Fibroblast of skin of abdomen (primary cell): Measurements from ENCODE around the gene GDF11.
"Not testable (repeated sequence)": the region's sequence is repeated elsewhere in the genome, so short reads cannot be mapped to it uniquely, and the experiment has no call there.

Experiments
- DNase-seq: peaks from one replicate; pipeline ENCODE4 v3.0.0-alpha.2; 2013

GDF11 gene

GRCh38 chr12:55743406-55744339 lies 751 bp downstream of the GDF11 start:
- DNase-seq: peak; percentile 65

DNA sequence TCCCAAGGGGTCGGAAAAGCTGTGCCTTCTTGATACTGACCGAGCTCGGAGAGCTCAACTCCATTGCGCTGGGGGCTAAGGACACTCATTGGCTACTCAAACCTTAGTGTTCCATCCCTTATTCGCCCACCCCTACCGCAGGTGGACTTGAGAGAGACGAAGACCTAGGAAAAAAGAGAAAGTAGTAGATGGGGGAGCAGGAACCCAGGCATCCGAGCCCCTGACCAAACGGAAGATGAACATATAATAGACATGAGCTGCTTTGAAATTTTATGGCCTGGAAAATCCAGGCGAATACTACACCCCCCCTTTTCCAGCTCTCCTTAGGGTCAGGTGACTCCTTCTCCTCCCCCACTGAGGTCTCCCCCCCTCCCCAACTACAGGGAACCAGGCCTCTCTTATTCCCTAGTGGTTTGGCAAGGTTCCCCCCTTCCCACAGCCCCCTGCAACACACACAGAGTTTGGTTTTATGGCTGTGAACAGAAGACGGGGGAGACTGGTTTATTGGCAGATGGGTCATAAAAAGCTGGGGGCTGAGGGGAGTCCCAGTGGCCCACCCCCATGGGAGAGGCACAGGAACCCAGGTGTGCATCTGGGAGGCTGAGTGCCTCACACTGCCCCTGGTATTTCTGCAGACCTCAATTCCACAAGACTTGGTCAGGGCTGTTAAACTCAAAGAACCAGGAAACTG lies 1.6 kb downstream of the GDF11 start:
- DNase-seq: no peak

- DNase-seq: peak; percentile 61
Measured at GRCh38 chr12:55745361-55746173, 2.6 kb downstream of the GDF11 start.

DNA sequence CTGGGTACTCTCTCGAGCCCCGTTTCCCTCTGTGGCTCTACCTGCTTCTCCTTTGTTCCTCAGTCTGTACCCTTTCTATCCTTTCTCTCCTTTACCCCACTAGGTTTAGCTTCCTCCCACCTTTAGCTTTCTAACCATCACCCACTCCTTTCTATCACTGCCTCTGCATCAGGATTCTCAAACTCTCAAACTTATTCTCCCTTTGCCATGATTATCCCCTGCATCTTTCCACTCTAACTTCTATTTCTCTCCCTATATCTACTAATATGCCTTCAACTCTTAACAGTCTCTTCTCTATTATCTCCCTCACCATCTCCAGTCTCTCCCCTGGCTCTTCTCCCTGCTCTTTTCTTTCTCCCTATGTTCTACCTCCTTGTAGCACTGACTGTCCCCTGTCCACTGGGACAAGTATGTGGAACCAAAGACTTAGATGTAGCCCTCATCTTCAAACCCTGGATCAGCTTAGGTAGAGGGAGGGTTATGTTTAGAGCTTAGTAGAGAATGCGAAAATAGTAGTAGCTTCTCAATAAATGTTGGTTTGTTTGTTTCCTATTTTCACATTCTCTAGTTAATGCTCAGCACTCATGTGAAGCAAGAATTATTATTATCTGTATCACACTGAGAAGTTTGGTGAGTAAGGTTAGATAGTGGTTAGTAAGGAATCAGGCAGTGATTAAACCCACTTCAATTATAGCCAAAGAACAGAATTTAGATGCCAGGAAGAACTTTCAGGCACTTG lies 3.4 kb downstream of the GDF11 start:
- DNase-seq: no peak

GRCh38 chr12:55746913-55747231 lies 4.0 kb downstream of the GDF11 start:
- DNase-seq: no peak

GRCh38 chr12:55748230-55748993 lies 5.5 kb downstream of the GDF11 start:
- no peak for DNase-seq

GRCh38 chr12:55755246-55755645 lies 12.3 kb downstream of the GDF11 start:
- DNase-seq: no peak

DNA sequence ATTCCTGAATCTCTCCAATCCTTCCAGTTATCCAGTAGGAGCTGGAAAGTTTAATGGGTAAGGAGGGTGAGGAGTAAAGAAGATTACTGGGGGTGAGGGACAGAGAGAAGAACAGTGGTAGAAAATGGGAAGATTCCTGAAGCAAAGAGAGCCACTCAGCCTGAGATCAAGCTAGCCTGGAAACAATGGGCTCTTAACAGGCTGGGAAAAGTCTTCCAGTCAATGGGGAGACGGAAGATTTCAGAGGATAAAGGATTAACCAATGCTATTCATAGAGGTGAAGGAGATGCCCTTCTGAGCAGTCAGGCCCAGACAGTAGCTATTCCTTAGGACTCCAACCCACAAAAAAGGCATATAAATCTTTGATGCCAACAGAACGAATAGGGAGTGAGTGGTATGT lies 14.8 kb downstream of the GDF11 start:
- DNase-seq: no peak

DNA sequence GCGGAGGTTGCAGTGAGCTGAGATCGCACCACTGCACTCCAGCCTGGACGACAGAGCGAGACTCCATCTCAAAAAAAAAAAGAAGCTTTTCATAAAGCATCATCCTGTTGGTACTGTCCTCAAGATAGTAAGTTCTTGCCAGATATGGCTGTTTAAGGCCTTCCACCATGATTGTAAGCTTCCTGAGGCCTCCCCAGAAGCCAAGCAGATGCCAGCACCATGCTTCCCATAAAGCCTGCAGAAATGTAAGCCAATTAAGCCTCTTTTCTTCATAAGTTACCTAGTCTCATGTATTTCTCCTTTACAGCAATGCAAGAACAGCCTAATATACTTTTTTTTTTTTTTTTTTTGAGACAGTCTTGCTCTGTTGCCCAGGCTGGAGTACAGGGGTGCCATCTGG lies 15.7 kb downstream of the GDF11 start:
- not testable (repeated sequence) for DNase-seq

GRCh38 chr12:55760663-55761062 lies 17.7 kb downstream of the GDF11 start:
- no peak for DNase-seq

DNA sequence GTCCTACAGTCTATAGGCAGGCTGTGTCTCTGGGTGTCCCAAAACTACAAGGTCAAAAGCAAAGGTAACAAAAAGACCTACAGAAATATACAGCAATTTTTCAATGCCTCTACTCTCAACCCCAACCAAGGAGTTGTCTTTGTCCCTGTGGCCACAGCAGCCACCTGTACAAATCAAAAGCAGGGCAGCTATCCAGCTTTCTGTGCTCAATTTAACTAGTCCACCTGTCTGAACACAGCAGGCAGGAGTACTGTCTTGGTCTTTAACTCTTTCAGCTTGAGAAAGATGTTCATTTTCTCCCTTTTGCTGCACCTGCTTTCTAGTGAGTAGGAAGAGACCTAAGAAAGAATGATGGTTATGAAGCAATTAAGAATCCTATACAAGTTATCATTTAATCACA lies 19.7 kb downstream of the GDF11 start:
- DNase-seq: no peak

DNA sequence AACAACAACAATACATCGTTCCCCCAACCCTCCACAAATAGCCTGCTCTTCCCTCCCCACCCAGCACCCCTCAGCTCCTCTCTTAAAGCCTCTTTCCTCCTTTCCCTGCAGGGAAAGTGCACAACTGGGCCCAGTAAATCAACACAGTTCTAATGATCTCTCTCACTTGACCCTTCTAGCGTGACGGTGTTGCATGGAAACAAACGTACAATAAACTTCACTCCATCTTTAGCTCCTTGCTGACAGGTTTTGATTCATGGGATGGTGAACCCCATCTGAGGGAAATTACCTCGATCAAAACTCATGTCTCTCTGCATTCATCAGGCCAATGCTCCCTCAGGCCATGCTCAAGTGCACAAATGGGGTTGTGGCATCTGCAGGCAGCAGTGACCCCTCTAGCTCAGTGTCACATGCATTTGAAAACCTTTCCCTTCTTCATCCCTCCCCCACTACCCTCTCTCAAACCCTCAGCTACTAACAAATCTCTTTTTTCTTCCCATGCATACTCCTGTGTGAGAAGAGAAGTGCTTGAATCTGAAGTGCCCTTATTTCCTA lies 22.9 kb downstream of the GDF11 start:
- no peak for DNase-seq

DNA sequence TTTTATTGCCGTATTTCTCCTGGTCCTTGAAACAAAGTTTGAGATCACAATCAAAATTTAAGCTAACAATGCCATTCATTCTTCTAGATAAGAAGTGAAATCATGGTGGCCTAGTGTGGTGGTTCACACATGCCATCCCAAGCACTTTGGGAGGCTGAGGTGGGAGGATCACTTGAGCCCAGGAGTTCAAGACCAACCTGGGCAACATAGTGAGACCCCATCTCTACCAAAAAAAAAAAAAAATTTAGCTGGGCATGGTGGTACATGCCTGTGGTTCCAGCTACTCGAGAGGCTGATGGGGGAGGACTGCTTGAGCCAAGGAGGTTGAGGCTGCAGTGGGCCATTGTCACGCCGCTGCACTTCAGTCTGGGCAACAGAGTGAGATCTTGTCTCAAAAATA lies 24.2 kb downstream of the GDF11 start:
- DNase-seq: no peak

GRCh38 chr12:55771736-55772135 lies 28.8 kb downstream of the GDF11 start:
- no peak for DNase-seq

DNA sequence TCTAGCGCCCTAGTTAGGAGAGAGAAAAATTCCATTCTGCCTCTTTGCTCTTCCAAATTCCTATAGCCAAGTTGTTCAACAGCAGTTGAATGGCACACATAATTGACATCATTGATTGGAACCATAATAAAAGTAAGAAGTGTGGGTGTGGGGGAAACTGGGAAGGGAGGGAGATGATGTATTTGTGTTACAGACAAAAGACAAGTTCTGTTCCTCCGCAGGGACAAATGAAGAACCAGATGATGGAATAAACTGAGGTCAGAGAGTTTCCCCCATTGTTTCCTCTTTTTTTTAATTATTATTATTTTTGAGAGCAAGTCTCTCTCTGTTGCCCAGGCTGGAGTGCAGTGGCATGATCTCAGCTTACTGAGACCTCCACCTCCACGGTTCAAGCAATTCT lies 34.9 kb downstream of the GDF11 start:
- no peak for DNase-seq

DNA sequence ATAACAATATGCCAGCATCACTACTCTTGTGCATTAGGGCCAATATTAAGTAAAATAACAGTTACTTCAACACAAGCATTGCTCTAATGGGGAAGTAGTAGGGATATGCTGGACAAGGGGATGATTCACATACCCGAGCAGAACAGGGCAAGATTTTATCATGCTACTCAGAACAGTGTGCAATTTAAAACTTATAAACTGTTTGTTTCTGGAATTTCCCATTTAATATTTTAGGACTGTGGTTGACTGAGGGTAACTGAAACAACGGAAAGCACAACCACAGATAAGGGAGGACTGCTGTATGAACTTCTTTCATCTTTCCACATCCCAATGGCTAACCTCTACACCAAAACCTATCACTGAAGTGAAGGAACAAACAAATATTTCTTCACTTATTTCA lies 37.8 kb downstream of the GDF11 start:
- DNase-seq: no peak

- DNase-seq: no peak
Measured at GRCh38 chr12:55788546-55788945, 45.6 kb downstream of the GDF11 start.

DNA sequence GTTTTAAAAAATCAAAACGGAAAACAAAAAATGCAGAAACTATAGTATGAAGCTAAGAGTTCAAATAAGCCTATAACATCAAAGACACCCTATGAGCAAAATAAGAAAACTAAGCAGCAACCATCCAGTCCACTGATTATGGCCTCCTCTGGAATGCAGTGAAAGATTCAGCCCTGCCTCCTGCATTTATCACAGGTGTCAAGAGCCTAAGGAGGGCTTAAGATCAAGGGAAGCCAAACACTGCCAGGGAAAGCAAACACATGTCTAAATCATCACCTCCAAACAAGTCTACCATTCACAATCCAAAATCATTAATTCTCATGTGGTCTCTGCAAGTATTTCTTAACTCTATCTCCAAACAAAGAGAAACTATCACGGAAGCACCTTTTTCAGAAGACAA lies 46.2 kb downstream of the GDF11 start:
- no peak for DNase-seq

GRCh38 chr12:55789893-55790292 lies 47.0 kb downstream of the GDF11 start:
- DNase-seq: no peak

DNA sequence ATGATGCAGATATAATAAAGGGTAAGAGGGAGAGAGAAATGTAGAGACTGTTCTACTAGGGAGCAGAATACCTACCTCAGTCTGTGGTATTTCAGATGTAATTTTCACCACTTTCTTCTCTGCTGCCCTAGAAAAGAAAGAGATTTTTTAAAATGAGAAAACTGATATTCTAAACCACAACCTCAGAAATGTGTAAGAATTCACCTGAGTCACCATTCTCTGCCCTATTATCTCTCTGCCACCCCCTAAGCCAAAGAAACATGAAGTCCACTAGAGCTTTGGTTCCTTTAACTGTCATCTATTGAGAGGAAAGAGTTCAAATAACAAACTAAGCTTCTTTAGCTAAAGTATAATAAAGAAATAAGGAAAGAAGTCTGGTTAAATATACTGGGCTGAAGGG lies 53.0 kb downstream of the GDF11 start:
- DNase-seq: no peak

- peak; percentile 50 for DNase-seq
Measured at GRCh38 chr12:55797068-55797467, 54.1 kb downstream of the GDF11 start.
